HG02623 (cell line): ENCODE measurements around the gene CELF4.

Source experiments
- ATAC-seq: cut with Tn5 transposase; IDR thresholded peaks from one replicate; pipeline ENCODE4 v1.9.1; 2021; ENCODE audit warnings: moderate library complexity; ENCODE audit not compliant: unreplicated experiment

The CELF4 gene

GRCh38 chr18:37330173-37330572, 235.4 kb downstream of the CELF4 start:
- no peak for ATAC-seq

GRCh38 chr18:37328946-37329719, 236.5 kb downstream of the CELF4 start:
- ATAC-seq: no peak

GRCh38 chr18:37327063-37327577, 238.5 kb downstream of the CELF4 start:
- no peak for ATAC-seq

GRCh38 chr18:37322492-37323035, 243.0 kb downstream of the CELF4 start:
- peak; percentile 76 for ATAC-seq

DNA sequence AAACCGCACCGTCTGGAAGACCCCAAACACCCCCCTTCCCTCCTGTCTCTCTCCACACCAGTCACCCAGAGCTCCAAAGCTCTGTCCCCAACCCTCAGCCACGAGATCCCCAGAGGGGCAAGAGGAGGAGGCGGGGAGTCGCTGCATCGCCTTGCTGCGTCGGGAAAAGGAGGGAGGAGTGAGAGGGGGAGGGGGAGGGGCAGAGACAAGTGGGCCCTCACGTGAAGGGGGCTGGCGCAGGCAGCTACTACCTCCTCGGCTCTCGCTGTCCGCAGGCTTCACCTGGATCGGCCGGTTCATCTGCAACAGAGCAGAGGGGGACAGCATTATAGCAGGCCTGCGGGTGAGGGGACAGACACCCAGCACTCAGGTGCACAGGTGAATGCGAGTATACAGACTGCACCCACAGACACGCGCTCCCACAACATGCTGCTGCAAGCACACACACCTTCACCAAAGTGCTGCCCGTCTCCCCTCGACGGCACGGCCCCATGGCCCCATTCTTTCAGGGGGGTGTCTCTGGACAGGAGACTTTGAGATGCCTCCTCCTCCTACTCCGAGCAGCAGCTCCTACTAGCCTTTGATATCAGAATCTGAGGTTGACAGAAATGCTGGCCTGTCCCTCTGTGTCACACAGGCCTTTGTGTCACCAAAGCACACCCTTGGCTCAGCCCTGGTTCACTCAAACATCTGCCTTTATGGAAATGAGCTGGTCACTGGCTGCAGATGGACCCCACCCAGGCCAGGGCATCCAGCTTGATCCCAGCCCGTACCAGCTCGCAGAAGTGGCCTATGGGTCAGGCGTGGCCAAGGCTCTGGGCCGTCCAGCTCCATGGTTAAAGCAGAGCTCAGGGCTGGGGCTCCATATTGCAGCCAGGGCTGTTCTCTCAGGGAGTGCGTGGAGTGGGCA, 243.8 kb downstream of the CELF4 start:
- ATAC-seq: no peak

DNA sequence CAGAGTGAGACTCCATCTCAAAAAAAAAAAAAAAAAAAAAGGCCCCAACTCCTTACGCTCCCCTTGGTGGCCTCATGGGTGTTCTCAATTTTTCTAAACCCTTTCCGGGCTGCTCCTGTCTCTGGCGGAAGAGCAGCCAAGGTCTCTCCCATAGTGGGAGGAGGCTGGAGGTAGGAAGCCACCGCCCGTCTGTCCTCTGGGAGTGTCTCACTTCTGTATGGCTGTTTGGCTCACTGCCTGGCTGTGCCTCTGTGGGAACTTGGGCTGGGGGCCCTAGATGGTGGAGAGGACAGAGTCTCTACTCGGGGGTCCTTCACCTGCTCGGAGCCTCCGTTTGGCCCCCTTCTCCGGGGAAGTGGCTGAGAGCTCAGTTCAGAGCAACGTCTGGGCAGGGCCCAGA, 245.3 kb downstream of the CELF4 start:
- no peak for ATAC-seq

DNA sequence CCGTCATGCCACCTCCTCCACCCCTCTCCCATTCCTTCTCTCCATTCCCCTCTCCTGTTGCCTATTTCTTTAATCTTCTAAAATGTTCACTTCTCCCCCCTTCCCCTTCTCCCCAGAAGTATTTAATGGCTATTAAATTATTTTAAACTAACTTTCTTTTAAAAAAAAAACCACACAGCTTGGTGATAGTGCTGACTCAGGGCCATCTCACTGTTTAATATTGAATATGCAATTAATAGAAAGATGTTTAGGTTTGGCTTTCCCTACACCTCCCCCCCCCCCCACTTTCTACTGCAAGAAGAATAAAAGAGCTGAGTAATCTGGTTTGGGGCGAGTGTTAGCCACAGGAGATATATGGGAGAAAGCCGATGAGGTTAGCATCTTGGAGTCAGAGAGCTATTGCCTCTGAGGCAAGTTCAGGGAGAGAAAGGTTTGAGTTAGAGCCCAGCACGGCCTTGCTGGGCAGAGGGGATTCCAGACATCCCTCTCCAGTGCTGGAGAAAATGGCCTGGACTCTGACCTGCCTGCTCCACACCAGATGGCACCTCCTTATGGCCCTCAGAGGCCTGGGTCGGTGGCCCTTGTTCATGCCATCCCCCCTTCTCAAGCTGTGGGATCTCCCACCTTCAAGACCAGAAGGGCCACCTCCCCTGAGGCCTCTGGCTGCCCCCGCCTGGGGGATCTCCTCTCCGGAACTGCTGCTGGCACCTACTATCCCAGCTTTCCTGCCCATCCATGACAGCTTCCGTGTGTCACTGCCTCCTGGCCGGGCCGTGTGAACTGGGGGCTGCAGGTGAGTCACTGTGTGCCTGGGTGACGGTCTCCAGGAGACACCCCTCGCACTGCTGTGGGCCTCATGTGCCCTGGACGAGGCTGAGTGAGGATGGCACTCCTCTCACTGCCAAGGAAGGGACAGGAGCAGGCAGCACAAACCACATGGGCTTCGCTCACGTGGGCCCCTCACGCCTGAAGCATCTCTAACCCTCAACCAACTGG, 246.9 kb downstream of the CELF4 start:
- no peak for ATAC-seq

DNA sequence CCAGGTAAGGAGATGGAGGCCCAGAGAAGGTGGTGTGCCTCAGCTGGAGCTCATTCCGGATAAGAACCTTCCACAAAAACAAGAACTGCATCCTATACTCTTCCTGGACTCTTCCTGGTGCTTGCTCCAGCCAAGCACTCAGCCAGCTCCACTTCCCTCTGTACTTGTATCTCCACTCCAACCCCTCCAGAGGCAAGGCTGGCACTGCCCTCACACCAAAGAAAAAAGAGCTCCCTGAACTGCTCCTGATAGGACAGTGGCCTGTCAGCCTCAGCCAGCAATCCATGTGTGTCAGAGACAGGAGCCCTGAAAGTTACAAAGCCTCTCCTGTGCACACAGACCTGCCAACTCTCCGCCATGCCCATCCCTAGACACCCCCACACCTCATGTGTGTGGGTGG, 248.1 kb downstream of the CELF4 start:
- no peak for ATAC-seq

GRCh38 chr18:37316468-37316867, 249.1 kb downstream of the CELF4 start:
- no peak for ATAC-seq

- ATAC-seq: no peak
Observed at GRCh38 chr18:37315935-37316334, 249.7 kb downstream of the CELF4 start.

- no peak for ATAC-seq
Observed at GRCh38 chr18:37314534-37314933, 251.1 kb downstream of the CELF4 start.

GRCh38 chr18:37313624-37314023, 252.0 kb downstream of the CELF4 start:
- ATAC-seq: no peak

GRCh38 chr18:37309861-37310260, 255.7 kb downstream of the CELF4 start:
- ATAC-seq: no peak

- no peak for ATAC-seq
Observed at GRCh38 chr18:37309059-37309458, 256.5 kb downstream of the CELF4 start.

- ATAC-seq: no peak
Observed at GRCh38 chr18:37307181-37307580, 258.4 kb downstream of the CELF4 start.

DNA sequence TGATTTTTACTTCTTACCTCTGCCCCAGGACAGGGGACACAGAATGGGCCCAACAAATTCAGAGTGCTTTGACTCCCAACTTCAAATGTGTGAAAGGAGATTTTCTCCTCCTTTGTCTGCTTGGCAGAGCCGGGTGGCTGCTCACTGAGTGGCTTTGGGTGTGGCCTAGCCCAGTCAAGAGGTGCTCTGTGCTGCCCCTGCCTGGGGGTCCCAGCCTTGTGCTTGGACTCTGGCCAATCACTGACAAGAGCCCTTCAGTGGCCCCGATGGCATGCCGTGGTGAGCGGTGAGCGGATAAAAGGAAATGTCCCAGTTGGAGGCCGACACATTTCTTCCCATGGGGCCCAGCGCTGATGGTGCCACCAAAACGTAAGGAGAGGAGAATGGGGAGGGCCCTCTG, 259.2 kb downstream of the CELF4 start:
- no peak for ATAC-seq

- ATAC-seq: no peak
Observed at GRCh38 chr18:37305066-37305465, 260.5 kb downstream of the CELF4 start.

GRCh38 chr18:37304012-37304680, 261.5 kb downstream of the CELF4 start:
- ATAC-seq: no peak

GRCh38 chr18:37303009-37303408, 262.6 kb downstream of the CELF4 start:
- no peak for ATAC-seq

DNA sequence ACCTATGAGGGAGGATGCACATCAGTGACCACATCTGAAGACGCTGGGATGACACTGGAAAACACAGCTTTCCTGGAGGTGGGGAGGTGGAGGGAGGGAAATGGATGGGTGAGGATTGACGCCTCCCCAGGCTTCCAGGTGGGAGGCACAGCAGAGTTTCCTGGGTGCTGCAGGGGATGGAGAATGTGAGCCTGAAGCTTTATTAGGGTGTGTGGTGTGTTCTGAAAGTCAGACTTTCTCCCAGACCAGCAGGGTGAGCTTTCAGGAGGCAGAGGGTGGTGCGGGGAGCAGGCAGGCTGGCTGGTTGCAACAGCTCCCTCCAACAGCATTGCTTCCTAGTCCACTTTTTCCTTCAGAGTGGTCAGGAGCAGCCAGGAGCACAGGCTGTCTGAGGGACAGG, 263.1 kb downstream of the CELF4 start:
- no peak for ATAC-seq
